Activated T-cell treated with anti-CD3 and anti-CD28 coated beads, Interleukin-2, amount 50 U/mL, for 72 hours (primary cell): ENCODE measurements around the gene ABCC4. TPM values are rescaled to one million over a fixed set of nuclear protein-coding genes. Genes with fewer than 3 reads are reported as not detected.

Source experiments
- ATAC-seq, 2 donors: fragments of 150-1000 bp; cut with Tn5 transposase; replicated peaks in 1 of 2; 2 replicates each; pipeline ENCODE4 v1.10.0; 2021; ENCODE audit warnings: moderate library complexity in 2 of 2, mild to moderate bottlenecking in 1 of 2
- DNase-seq, 2 donors: peaks; one replicate each; pipeline ENCODE4 v3.0.0; 2021 to 2022; ENCODE audit warnings: mixed read lengths in 1 of 2
- H3K27ac Mint-ChIP-seq: one replicate; pipeline ENCODE4 v1.8.0; 2022; ENCODE audit warnings: mild to moderate bottlenecking, moderate library complexity, mixed read lengths
- H3K27me3 Mint-ChIP-seq: one replicate; pipeline ENCODE4 v1.8.0; 2022; ENCODE audit warnings: low read depth, mixed read lengths
- H3K36me3 Mint-ChIP-seq, 2 donors: one replicate each; pipeline ENCODE4 v1.8.0; 2022; ENCODE audit warnings: mixed read lengths in 2 of 2, mild to moderate bottlenecking in 1 of 2; ENCODE audit not compliant: insufficient read depth in 2 of 2
- H3K4me1 Mint-ChIP-seq: one replicate; pipeline ENCODE4 v1.8.0; 2022; ENCODE audit warnings: low read depth, mixed read lengths
- H3K4me3 Mint-ChIP-seq, 2 donors: one replicate each; pipeline ENCODE4 v1.8.0; 2022; ENCODE audit warnings: mild to moderate bottlenecking in 2 of 2, mixed read lengths in 2 of 2, moderate library complexity in 2 of 2
- H3K9me3 Mint-ChIP-seq, 2 donors: one replicate each; pipeline ENCODE4 v1.8.0; 2022; ENCODE audit warnings: mixed read lengths in 2 of 2
- total RNA-seq, 2 donors: library from RNA; stranded (reverse); gene quantifications; one replicate each; pipeline ENCODE4 v1.2.3, GENCODE V29; 2022

The ABCC4 gene
- total RNA-seq, 2 donors from 2014 or later: 8.6 to 10.0 TPM

DNA sequence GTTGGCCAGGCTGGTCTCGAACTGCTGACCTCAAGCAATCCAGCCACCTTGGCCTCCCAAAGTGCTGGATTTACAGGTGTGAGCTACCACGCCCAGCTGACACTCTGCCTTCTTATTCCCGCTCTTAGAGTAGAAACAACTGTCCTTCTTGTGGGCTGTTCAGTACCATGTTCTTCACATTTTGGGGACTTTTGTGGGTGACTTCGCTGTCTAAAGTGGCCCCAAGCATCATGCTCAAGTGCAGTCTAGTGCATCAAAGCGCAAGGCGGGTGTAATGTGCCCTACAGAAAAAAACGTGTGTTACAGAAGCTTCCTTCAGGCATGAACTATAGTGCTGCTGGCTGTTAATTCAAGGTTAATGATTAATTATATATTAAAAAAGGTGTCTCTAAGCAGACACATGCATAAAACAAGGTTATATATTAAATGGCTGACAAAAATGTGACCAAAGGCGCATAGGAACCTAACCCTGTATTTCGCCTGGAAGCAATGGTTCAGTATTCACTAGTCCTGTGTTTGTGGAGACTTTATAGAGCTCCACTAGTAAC is 38.3 kb downstream of the ABCC4 start:
- no peaks in the 10 kb centered on the region for H3K27me3 Mint-ChIP-seq
- no peak for ATAC-seq
- H3K4me1 Mint-ChIP-seq: peaks cover 5% of the 10 kb centered on the region
- H3K27ac Mint-ChIP-seq: no peak overlapping the region
- no peak for DNase-seq
- peaks cover 6 to 9% of the 10 kb centered on the region in 2 donors for H3K36me3 Mint-ChIP-seq
- peaks cover 2 to 3% of the 10 kb centered on the region in 2 donors for H3K9me3 Mint-ChIP-seq
- no peak overlapping the region for H3K4me3 Mint-ChIP-seq

DNA sequence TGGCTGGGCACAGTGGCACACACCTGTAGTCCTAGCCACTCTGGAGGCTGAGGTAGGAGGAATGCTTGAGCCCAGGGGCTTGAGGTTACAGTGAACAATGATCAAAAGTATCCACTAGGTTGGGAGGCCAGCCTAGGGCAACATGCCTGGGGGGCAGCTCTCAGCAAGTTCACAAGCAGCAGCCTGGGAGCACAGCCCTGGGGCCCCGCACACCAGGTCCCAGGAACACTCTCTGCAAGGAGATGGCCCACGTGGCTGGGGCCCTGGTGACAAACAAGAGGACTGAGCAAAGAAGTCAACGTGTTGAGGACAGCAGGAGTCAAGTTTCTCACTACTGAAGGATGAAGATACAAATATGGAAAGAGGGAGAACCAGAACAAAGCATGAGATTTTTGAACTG is 39.3 kb downstream of the ABCC4 start:
- ATAC-seq (no peak), DNase-seq (no peak)
- H3K9me3 Mint-ChIP-seq: peaks cover 0 to 2% of the 10 kb centered on the region in 2 donors
- no peak overlapping the region for H3K4me3 Mint-ChIP-seq
- H3K27me3 Mint-ChIP-seq: no peaks in the 10 kb centered on the region
- peaks cover 5% of the 10 kb centered on the region for H3K4me1 Mint-ChIP-seq
- H3K27ac Mint-ChIP-seq: no peak overlapping the region
- H3K36me3 Mint-ChIP-seq: peaks cover 4 to 5% of the 10 kb centered on the region in 2 donors

DNA sequence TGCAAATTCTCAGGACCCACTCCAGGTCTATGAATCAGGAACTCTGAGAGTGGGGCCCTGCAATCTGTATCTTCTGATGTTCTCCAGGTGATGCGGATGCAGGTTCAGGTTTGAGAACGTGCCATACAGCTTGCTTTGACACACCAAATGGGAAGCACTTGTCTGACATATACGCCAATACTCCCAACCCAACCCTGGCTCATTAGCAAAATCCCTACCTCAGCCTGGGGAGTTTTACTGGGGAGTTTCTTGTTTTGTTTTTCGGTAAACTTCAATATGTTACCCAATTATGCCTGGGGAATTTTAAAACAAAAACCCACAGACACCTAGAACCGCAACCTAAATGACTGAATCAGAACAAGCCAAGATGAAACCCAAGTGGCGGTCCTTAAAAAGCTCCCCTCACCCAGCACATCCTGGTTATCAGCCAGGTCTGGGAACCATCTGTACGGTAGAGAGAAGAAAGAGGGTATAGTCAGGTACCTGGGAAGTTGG is 41.2 kb downstream of the ABCC4 start:
- no peaks in the 10 kb centered on the region for H3K9me3 Mint-ChIP-seq
- DNase-seq (no peak), ATAC-seq (peak in 1 of 2 donors; percentile 44)
- no peak overlapping the region for H3K4me3 Mint-ChIP-seq
- H3K27ac Mint-ChIP-seq: no peak overlapping the region
- peaks cover 5% of the 10 kb centered on the region for H3K4me1 Mint-ChIP-seq
- no peaks in the 10 kb centered on the region for H3K27me3 Mint-ChIP-seq
- peaks cover 0 to 4% of the 10 kb centered on the region in 2 donors for H3K36me3 Mint-ChIP-seq

DNA sequence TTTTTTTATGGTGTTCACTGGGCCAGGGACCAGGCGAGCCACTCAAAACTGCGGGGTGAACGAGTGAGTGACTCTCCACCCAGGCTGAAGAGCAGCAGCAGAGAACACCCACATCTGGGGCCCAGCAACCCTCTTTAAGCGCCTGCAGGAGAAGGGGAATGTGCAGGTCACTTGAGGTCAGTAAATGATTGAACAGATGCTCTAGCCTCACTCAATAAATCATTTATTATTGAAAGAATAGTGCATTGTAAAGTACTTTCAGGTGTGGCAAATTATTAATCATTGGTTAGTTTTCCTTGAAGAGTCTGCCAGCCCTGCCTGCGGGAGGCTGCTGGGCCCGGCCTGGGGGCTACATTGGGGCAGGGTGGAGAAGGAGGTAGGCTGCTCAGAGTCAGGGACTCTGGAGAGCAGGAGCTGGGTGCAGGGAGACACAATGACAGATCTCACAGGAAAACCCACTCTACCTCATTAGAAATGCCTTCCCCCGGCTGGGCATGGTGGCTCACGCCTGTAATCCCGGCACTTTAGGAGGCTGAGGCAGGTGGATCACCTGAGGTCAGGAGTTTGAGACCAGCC is 42.5 kb downstream of the ABCC4 start:
- Mint-ChIP-seq H3K4me1 (peaks cover 10% of the 10 kb centered on the region), H3K36me3 (peaks cover 0 to 2% of the 10 kb centered on the region in 2 donors), H3K27me3 (no peaks in the 10 kb centered on the region), H3K27ac (no peak overlapping the region), H3K9me3 (no peaks in the 10 kb centered on the region), H3K4me3 (no peak overlapping the region)
- DNase-seq: no peak
- no peak for ATAC-seq

DNA sequence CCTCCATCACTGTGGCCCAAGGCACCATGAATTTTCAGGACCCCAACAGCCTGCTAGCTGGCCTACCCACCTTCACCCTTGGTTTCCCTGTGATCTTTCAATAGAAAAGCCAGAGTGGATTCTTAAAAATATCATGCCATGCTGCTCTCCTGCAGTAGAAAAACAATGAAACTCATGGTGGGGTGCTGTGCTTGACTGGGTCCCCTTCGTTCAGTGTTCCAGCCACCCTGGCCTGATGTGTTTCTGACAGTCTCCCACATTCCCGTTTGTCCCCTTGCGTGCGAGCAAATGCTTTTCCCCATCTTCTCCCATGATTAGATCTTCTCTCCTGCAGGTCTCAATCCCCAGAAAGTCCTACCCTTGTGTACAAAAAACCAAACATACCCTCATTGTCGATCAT is 43.2 kb downstream of the ABCC4 start:
- ATAC-seq (no peak), DNase-seq (no peak)
- Mint-ChIP-seq H3K4me3 (no peak overlapping the region), H3K27me3 (no peaks in the 10 kb centered on the region), H3K36me3 (peaks cover 0 to 3% of the 10 kb centered on the region in 2 donors), H3K4me1 (peaks cover 12% of the 10 kb centered on the region), H3K9me3 (no peaks in the 10 kb centered on the region), H3K27ac (no peak overlapping the region)

DNA sequence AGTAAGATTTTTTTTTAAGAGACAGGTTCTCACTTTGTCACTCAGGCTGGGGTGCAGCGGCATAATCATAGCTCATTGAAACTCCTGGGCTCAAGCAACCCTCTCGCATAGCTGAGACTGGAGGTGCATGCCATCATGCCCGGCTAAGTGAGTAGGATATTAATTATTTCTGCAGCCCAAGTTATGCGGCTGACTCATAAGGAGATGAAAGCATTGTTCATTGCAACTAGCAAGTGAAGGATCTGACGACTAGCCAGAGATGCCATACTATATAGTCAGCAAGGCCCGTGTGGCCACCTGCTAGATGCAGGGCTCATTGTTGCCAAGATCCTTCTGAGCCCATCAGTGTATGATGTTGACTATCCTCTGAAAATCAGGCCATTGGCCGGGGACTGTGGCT is 45.2 kb downstream of the ABCC4 start:
- no peaks in the 10 kb centered on the region for H3K27me3 Mint-ChIP-seq
- no peak overlapping the region for H3K4me3 Mint-ChIP-seq
- DNase-seq (no peak), ATAC-seq (no peak)
- H3K27ac Mint-ChIP-seq: no peak overlapping the region
- H3K9me3 Mint-ChIP-seq: no peaks in the 10 kb centered on the region
- peaks cover 0 to 4% of the 10 kb centered on the region in 2 donors for H3K36me3 Mint-ChIP-seq
- H3K4me1 Mint-ChIP-seq: peaks cover 20% of the 10 kb centered on the region

DNA sequence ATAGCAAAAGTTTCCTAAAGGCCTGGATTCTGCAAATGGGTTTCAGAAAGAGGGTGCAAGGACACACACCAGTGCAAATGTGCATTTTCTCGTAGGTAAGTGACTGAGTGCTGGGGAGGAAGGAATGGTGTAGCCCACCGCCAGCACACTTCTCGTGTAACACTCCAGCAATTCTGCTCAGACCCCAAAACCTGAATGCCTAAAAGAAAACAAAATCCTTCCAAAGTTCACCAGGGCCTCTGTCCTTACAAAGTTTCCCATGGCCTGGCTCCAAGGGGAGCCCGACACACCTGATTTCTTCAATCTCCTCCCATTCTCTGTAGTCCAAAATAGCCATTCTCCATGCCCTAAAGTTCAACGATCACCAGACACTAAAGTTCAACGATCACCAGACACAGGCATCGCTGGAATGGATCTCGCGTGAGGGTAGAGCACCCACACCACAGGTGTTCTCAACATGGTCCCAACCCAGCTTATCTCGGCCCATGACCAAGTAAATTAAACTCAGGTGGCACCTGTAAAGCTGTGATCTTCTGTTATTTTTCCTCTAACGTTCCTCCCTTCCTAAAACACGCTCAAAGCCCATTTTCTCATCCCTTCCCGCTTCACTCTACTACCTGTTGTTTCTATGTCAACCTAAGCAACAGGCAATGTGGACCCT is 46.0 kb downstream of the ABCC4 start:
- no peak for ATAC-seq
- peaks cover 0 to 4% of the 10 kb centered on the region in 2 donors for H3K36me3 Mint-ChIP-seq
- H3K4me1 Mint-ChIP-seq: peaks cover 20% of the 10 kb centered on the region
- no peaks in the 10 kb centered on the region for H3K27me3 Mint-ChIP-seq
- no peaks in the 10 kb centered on the region for H3K9me3 Mint-ChIP-seq
- no peak overlapping the region for H3K4me3 Mint-ChIP-seq
- DNase-seq: no peak
- no peak overlapping the region for H3K27ac Mint-ChIP-seq

DNA sequence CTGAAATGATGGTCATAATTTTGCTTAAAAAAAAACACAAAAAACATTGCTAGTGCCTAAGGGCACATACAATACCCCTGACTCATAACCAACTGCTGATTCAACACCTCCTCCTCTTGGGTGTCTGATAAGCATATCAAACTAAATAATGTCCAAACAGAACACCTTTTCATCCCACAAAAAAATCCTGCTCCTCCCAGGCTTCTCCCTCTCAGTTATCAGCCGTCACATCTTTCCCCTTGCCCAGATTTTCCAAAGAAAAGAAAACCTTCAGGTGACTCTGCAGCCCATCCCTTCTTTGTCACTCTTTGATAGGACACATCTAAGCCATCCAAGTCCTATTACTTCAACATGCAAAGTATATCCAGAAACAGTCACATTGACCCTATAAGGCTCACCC is 46.9 kb downstream of the ABCC4 start:
- no peaks in the 10 kb centered on the region for H3K9me3 Mint-ChIP-seq
- no peak for ATAC-seq
- DNase-seq: no peak
- H3K4me3 Mint-ChIP-seq: no peak overlapping the region
- no peaks in the 10 kb centered on the region for H3K27me3 Mint-ChIP-seq
- H3K36me3 Mint-ChIP-seq: peaks cover 0 to 4% of the 10 kb centered on the region in 2 donors
- H3K4me1 Mint-ChIP-seq: peaks cover 18% of the 10 kb centered on the region
- no peak overlapping the region for H3K27ac Mint-ChIP-seq

DNA sequence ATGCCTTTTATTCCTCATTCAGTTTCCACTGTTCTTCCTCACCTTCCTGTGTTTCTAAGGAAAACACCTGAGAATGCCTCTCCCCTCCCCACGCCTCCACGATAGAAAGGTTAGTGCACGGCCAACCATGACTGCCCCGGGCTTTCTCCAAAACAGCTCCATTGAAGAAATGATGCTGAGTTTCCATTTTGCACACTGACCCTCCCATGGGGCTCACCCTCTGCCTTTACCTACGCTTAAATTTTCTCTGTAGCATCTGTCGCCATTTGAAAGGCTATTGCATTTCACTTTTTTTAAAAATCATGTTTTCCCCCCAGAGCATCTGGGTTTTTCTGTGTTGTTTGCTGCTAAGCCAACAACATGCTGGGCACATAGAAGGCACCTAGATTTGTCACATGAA is 48.2 kb downstream of the ABCC4 start:
- no peaks in the 10 kb centered on the region for H3K9me3 Mint-ChIP-seq
- DNase-seq (no peak), ATAC-seq (no peak)
- H3K4me1 Mint-ChIP-seq: peaks cover 18% of the 10 kb centered on the region
- no peaks in the 10 kb centered on the region for H3K27me3 Mint-ChIP-seq
- peaks cover 0 to 4% of the 10 kb centered on the region in 2 donors for H3K36me3 Mint-ChIP-seq
- H3K4me3 Mint-ChIP-seq: no peak overlapping the region
- H3K27ac Mint-ChIP-seq: no peak overlapping the region

DNA sequence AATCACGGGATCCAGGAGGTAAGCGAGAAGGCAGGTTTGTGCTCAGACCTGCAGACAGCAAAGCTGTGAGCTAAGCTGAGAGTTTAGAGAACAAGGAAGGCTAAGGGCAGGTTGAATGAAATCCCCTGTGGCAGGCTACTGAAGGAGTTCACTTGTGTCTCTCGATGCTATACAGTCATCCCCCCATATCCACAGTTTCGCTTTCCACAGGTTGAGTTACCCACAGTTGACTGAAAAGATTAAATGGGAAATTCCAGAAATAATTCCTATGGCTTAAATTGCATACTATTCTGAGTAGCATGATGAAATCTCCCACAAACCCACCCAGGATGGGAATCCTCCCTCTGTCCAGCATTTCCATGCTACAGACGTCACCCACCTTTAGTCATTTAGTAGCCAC is 49.6 kb downstream of the ABCC4 start:
- no peak overlapping the region for H3K27ac Mint-ChIP-seq
- H3K9me3 Mint-ChIP-seq: no peaks in the 10 kb centered on the region
- no peaks in the 10 kb centered on the region for H3K27me3 Mint-ChIP-seq

DNA sequence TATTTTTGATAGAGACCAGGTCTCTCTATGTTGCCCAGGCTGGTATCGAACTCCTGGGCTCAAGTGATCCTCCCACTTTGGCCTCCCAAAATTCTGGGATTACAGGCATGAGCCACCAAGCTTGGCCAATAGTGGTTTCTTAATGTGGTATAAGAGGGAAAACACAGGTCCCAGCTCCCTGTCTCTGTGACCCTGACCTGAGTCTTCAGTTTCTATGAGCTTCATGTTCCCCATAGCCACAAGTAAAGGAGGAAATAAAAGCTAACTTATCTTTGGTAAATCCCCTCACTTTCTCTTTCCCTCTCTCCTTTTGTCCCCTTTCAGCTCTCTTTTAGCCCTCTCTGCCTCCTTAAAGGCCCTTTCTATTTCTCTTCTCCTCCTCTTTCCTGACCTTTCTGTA is 50.3 kb downstream of the ABCC4 start:
- Mint-ChIP-seq H3K27ac (no peak overlapping the region), H3K9me3 (no peaks in the 10 kb centered on the region), H3K4me1 (peaks cover 18% of the 10 kb centered on the region), H3K4me3 (no peak overlapping the region), H3K27me3 (no peaks in the 10 kb centered on the region), H3K36me3 (peaks cover 0 to 7% of the 10 kb centered on the region in 2 donors)
- DNase-seq (no peak), ATAC-seq (no peak)

More for the DNA sequence above, 49.6 kb downstream of the ABCC4 start:
- DNase-seq (no peak), ATAC-seq (no peak)
- peaks cover 0 to 4% of the 10 kb centered on the region in 2 donors for H3K36me3 Mint-ChIP-seq
- peaks cover 18% of the 10 kb centered on the region for H3K4me1 Mint-ChIP-seq
- no peak overlapping the region for H3K4me3 Mint-ChIP-seq

DNA sequence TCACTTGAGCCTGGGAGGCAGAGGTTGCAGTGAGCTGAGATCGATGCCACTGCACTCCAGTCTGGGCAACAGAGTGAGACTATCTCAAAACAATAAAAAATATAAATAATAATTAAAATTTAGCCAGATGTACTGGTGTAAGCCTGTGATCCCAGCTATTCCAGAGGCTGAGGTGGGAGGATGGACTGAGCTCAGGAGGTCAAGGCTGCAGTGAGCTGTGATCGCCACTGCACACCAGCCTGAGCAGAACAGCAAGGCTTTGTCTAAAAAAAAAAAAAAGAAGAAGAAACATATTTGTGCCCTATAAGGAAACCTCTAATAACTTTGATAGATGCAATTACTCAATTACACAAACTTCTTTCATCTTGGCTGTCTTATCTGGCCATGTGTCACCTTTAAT is 52.3 kb downstream of the ABCC4 start:
- no peaks in the 10 kb centered on the region for H3K27me3 Mint-ChIP-seq
- H3K27ac Mint-ChIP-seq: no peak overlapping the region

DNA sequence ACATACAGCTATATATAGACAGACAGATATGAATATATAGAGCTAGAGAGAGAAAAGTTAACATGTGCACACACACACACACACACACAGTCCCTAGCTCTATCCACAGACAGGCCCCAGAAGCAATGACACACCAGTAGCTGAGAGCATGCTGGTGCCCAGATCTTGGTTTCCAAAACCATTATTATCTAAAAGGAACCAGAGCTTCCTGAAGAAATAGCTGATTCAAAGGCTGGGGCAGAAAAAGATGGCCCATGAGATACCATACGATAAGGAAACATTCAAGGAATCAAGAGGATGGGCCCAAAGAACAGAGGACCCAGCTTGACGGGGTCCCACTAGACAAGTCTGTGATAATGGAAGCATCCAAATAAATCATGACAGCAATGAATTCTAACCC is 53.4 kb downstream of the ABCC4 start:
- Mint-ChIP-seq H3K4me1 (peaks cover 8% of the 10 kb centered on the region), H3K4me3 (no peak overlapping the region), H3K36me3 (peaks cover 0 to 6% of the 10 kb centered on the region in 2 donors), H3K27me3 (no peaks in the 10 kb centered on the region), H3K9me3 (no peaks in the 10 kb centered on the region), H3K27ac (no peak overlapping the region)
- ATAC-seq (no peak), DNase-seq (no peak)

More for the DNA sequence above, 52.3 kb downstream of the ABCC4 start:
- no peak overlapping the region for H3K4me3 Mint-ChIP-seq
- no peaks in the 10 kb centered on the region for H3K9me3 Mint-ChIP-seq
- no peak for DNase-seq
- no peak for ATAC-seq
- peaks cover 12% of the 10 kb centered on the region for H3K4me1 Mint-ChIP-seq
- peaks cover 0 to 7% of the 10 kb centered on the region in 2 donors for H3K36me3 Mint-ChIP-seq
